WTC11 (cell line): ENCODE measurements around the gene U2SURP.

ENCODE experiments used
- CREB1 ChIP-seq: sonication (generic); formaldehyde crosslinking; IDR thresholded peaks from 2 replicates; pipeline ENCODE4 v1.8.0; 2023; ENCODE audit warnings: mild to moderate bottlenecking, missing genetic modification reagents
- CTCF ChIP-seq: fragments of 200-600 bp; IDR thresholded peaks from 2 replicates; pipeline ENCODE4 v1.8.0; 2022; ENCODE audit warnings: antibody characterized with exemption
- NR3C1 ChIP-seq: sonication (generic); formaldehyde crosslinking; conservative IDR thresholded peaks from 2 replicates; pipeline ENCODE4 v1.8.1; 2023; ENCODE audit warnings: low read depth, mild to moderate bottlenecking, missing genetic modification reagents
- ZBTB21 ChIP-seq: sonication (generic); formaldehyde crosslinking; IDR thresholded peaks from 2 replicates; pipeline ENCODE4 v1.8.1; 2023; ENCODE audit warnings: mild to moderate bottlenecking, missing genetic modification reagents, borderline replicate concordance

GRCh38 chr3:143016321-143016972, 15.1 kb downstream of the U2SURP start:
- TF ChIP-seq CREB1 (CRISPR knock-in tag) (no peak), NR3C1 (no peak), CTCF (peak; percentile 39; the same call in 1 of the 2 replicates), ZBTB21 (no peak)
